K562 (cell line): ENCODE results near the gene PRKAR2B. TPM values are rescaled to one million over a fixed set of nuclear protein-coding genes. Genes with fewer than 3 reads are reported as not detected.

ENCODE experiments used
- COPS2 ChIP-seq: fragments of 450-650 bp; conservative IDR thresholded peaks from 2 replicates; pipeline ENCODE4 v1.6.1; 2016; ENCODE audit warnings: mild to moderate bottlenecking, moderate library complexity
- EGR1 ChIP-seq: fragments of 450-650 bp; conservative IDR thresholded peaks from 2 replicates; pipeline ENCODE4 v1.6.1; 2017; ENCODE audit warnings: mild to moderate bottlenecking
- ELF1 ChIP-seq: fragments of 200-800 bp; sonication (Bioruptor generic); IDR thresholded peaks from 2 replicates; pipeline ENCODE4 v1.6.1; 2016; ENCODE audit warnings: missing genetic modification characterization, missing compliant biosample characterization
- KDM5B ChIP-seq: fragments of 200-600 bp; sonication (generic); IDR thresholded peaks from 2 replicates; pipeline ENCODE4 v1.6.1; 2012; ENCODE audit warnings: low read depth, mild to moderate bottlenecking, moderate library complexity, low read length, control low read depth, inconsistent platforms; ENCODE audit not compliant: insufficient replicate concordance
- KLF10 ChIP-seq: fragments of 250-450 bp; sonication (Bioruptor Pico); IDR thresholded peaks from 2 replicates; pipeline ENCODE4 v1.6.1; 2021; ENCODE audit warnings: matching md5 sums
- KLF6 ChIP-seq: fragments of 250-450 bp; sonication (Bioruptor Pico); IDR thresholded peaks from 2 replicates; pipeline ENCODE4 v1.4.0; 2020; ENCODE audit warnings: mild to moderate bottlenecking, moderate library complexity, borderline replicate concordance
- SLC30A9 ChIP-seq: fragments of 250-450 bp; sonication (Bioruptor Pico); IDR thresholded peaks from 2 replicates; pipeline ENCODE4 v1.8.0; 2022; ENCODE audit warnings: mild to moderate bottlenecking, moderate library complexity
- TAF1 ChIP-seq: IDR thresholded peaks from 2 replicates; pipeline ENCODE4 v1.6.1; 2011; ENCODE audit warnings: mild to moderate bottlenecking, low read length, moderate library complexity; ENCODE audit not compliant: insufficient read depth, control insufficient read depth, severe bottlenecking; ENCODE audit errors: extremely low read depth
- TBL1XR1 ChIP-seq, 2 experiments: IDR thresholded peaks; 2 replicates each; pipeline ENCODE4 v1.6.1; 2012; ENCODE audit warnings: improper control_type of control experiment in 2 of 2, low read length in 2 of 2, mild to moderate bottlenecking in 1 of 2
- TEAD4 ChIP-seq, 2 experiments: sonication (generic) in 1 of 2; formaldehyde crosslinking in 1 of 2; IDR thresholded peaks; 2 replicates each; pipeline versions ENCODE4 v1.6.1 to v1.8.0; 2012 to 2022; ENCODE audit warnings: borderline replicate concordance in 1 of 2, inconsistent platforms in 1 of 2, low read length in 1 of 2, mild to moderate bottlenecking in 1 of 2, missing genetic modification reagents in 1 of 2
- TFAP4 ChIP-seq: sonication (generic); formaldehyde crosslinking; IDR thresholded peaks from 2 replicates; pipeline ENCODE4 v1.8.0; 2022; ENCODE audit warnings: missing genetic modification reagents, mild to moderate bottlenecking, moderate library complexity, borderline replicate concordance
- TRIM24 ChIP-seq, 2 experiments: fragments of 450-650 bp; IDR thresholded peaks; 2 replicates each; pipeline ENCODE4 v1.6.1; 2016
- ZBTB17 ChIP-seq: fragments of 450-650 bp; formaldehyde crosslinking; IDR thresholded peaks from 2 replicates; pipeline ENCODE4 v1.4.0; 2020; ENCODE audit warnings: mild to moderate bottlenecking
- ZBTB40 ChIP-seq, 2 experiments: fragments of 450-650 bp in 1 of 2; sonication (generic) in 1 of 2; formaldehyde crosslinking in 1 of 2; IDR thresholded peaks; 2 replicates each; pipeline versions ENCODE4 v1.7.1 to v1.9.0; 2016 to 2022; ENCODE audit warnings: inconsistent platforms in 1 of 2, mild to moderate bottlenecking in 1 of 2, missing genetic modification reagents in 1 of 2
- ZFP30 ChIP-seq: fragments of 250-450 bp; sonication (Bioruptor Pico); IDR thresholded peaks from 2 replicates; pipeline ENCODE4 v1.8.0; 2022; ENCODE audit warnings: moderate library complexity, mild to moderate bottlenecking, inconsistent platforms, borderline replicate concordance
- polyA plus RNA-seq, 8 experiments: library from polyadenylated mRNA; depleted of rRNA in 4 of 8; stranded (reverse) in 5 of 8; unstranded in 3 of 8; fragments of >200 nt; fragmentation: Nextera tagmentation in 2 of 8; fragmentation: Illumina TruSeq in 1 of 8; extraction: Ambion mirVana in 2 of 8; extraction: Trizol in 1 of 8; gene quantifications; 2 replicates each; pipeline versions ENCODE4 v1.2.1 to v1.2.3, GENCODE V29; 2011 to 2014; ENCODE audit warnings: inconsistent platforms in 1 of 8, missing spikeins in 1 of 8
- total RNA-seq, 7 experiments: library from RNA; depleted of rRNA in 6 of 7; stranded (reverse); fragments of >200 nt in 6 of 7; fragmentation: Illumina TruSeq in 2 of 7; extraction: Trizol in 2 of 7; gene quantifications; 2 replicates each; pipeline versions ENCODE4 v1.2.1 to v1.2.3, GENCODE V29; 2011 to 2021; ENCODE audit warnings: low replicate concordance in 1 of 7

Gene PRKAR2B
- total and polyA plus RNA-seq, 9 of the 15 experiments (the other 6 are each of a cell fraction or from before 2014, with no cell fraction given), result 59.0 to 173 (median 129) TPM

DNA sequence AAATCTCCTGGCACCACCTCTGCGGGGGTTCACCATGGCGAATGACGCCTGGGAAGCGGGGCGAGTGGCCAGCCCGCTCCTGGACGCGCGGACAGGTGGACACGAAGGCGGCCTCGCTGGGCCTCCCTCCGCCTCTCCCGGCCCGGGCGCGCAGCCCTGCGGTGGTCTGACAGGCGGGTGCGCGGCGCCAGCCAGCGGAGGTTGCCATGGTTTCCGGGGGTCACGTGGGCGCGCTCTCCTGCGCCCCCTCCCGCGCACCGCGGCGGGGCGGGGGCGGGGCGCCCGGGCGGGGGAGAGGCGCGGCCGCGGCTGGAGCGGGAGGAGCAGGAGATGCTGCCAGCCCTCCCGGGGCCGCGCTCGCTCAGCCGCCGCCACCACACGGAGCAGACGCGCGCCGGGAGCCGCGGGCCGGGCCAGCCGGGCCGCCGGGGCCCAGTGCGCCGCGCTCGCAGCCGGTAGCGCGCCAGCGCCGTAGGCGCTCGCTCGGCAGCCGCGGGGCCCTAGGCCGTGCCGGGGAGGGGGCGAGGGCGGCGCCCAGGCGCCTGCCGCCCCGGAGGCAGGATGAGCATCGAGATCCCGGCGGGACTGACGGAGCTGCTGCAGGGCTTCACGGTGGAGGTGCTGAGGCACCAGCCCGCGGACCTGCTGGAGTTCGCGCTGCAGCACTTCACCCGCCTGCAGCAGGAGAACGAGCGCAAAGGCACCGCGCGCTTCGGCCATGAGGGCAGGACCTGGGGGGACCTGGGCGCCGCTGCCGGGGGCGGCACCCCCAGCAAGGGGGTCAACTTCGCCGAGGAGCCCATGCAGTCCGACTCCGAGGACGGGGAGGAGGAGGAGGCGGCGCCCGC, at the start of gene PRKAR2B (continued):
- no peak; the same call in 1 of the 2 replicates for TF ChIP-seq ZBTB40 (IDR thresholded peaks at IDR 0.05)
- TF ChIP-seq ZBTB40 (CRISPR knock-in tag; IDR thresholded peaks at IDR 0.05), result no peak
- peak; percentile 82 for TF ChIP-seq TFAP4
- no peak; the same call in 1 of the 2 replicates for TF ChIP-seq TEAD4 (IDR thresholded peaks at IDR 0.05; ENCODE audit: low read length)
- TF ChIP-seq TEAD4 (CRISPR knock-in tag; IDR thresholded peaks at IDR 0.05; ENCODE audit: borderline replicate concordance), result no peak; the same call in 1 of the 2 replicates
- peak; percentile 52 for TF ChIP-seq KDM5B
- no peak for TF ChIP-seq ZFP30 (CRISPR knock-in tag)
- no peak for TF ChIP-seq KLF10 (CRISPR knock-in tag)
- TF ChIP-seq KLF6 (CRISPR knock-in tag), result no peak
- peak; percentile 64 for TF ChIP-seq EGR1
- TF ChIP-seq TBL1XR1 (IDR thresholded peaks at IDR 0.05; ENCODE audit: low read length in 2 of 2), result peak in 1 of 2 experiments; percentile 61; a peak in 1 of 4 replicates
- TF ChIP-seq TRIM24 (IDR thresholded peaks at IDR 0.05), result no peak
- peak; percentile 73; the same call in 1 of the 2 replicates for TF ChIP-seq ZBTB17 (CRISPR knock-in tag)
- no peak for TF ChIP-seq COPS2
- TF ChIP-seq ELF1, result peak; percentile 20; the same call in 1 of the 2 replicates
- no peak for TF ChIP-seq SLC30A9 (CRISPR knock-in tag)
- TF ChIP-seq TAF1, result peak; percentile 69
